Skeletal muscle cell (primary cell): ENCODE measurements around the gene GLRA1.
"Not testable (repeated sequence)": the region's sequence is repeated elsewhere in the genome, so short reads cannot be mapped to it uniquely, and the experiment has no call there.

Experiments used
- DNase-seq: peaks from one replicate; pipeline ENCODE4 v3.0.0-alpha.2; 2010; ENCODE audit warnings: low read depth
- H3K4me3 ChIP-seq: 2 replicates; pipeline ENCODE4 v1.5.1; 2011; ENCODE audit warnings: low read depth, mild to moderate bottlenecking, control low read depth, low read length, moderate library complexity

Gene GLRA1

GRCh38 chr5:151832843-151833242 is 91.8 kb downstream of the GLRA1 start:
- not testable (repeated sequence) for DNase-seq, H3K4me3 ChIP-seq

DNA sequence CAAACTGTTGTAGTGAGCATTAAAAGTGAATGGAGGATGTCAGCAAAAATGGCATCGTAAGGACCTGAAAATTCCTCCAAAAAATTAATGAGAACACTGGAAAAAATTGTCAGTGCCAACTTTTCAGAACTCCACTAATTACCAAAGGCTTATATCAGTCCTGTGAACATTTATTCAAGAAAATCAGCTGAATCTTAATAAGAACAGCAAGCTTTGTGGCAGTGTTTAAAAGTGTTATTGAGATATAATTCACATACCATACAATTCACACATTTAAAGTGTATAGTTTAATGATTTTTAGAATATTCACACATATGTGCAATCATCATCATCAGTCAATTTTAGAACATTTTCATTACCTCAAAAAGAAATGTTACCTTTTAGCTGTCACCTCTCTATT is 95.3 kb downstream of the GLRA1 start:
- no peak for DNase-seq
- H3K4me3 ChIP-seq, result no peak overlapping the region

DNA sequence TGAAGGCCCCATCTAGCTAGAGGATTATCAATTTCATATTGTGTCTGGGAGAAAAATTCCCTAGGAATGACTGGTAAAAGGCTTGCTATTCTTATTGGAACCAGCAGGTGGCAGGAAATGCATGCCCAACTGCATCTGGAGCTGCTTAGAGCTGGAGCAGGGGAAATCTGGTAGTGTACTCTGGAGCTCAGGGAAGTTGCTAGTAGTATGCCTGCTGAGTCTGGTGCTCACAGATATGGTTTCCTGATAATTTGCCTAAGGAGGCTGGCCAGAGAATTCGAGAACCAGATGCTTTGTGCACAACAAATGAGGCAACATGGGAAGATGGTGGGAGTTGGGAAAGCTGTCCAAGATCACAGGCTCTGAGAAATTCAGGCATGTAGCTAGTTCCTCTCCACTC is 99.2 kb downstream of the GLRA1 start:
- no peak overlapping the region for H3K4me3 ChIP-seq
- no peak for DNase-seq

GRCh38 chr5:151822141-151822540 is 102.5 kb downstream of the GLRA1 start:
- DNase-seq, result no peak
- H3K4me3 ChIP-seq, result no peak overlapping the region

DNA sequence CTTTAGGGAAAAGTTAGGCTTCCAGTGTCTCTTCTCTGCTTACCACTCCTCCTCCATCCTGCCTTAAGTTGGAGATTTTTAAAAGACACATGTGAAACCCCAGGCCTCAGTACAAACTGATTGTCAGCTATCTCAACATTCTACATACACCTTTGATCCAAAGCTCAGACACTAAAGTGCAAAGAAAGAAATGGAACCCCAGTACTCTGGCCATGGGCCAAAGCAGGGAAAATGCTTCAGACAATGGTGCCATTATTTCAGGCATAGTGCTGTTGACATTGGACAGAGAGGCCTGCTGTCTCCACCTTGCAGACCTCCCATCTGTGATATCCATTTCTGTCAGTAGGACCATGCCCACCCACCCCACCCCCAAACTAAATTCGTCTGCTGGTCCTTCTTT is 103.7 kb downstream of the GLRA1 start:
- H3K4me3 ChIP-seq, result no peak overlapping the region
- DNase-seq, result no peak

DNA sequence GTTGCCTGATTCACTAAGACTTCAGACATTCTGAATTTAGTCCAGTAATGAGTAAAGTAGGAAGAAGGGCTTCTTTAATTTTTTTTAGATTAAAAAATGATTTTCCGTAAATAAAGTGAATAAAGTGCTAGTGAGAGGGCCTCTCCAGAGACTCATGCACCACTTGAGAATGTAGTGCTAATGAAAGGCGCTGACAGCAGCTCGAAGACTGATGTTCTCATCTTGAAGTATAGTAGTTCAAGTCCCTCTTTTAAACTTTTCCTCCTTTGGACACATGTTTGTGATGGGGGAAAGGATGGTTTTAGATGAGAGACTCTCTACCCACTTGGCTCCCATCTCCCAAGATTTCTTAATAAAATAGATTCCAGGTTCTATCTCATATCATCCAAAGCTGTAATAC is 104.4 kb downstream of the GLRA1 start:
- no peak for DNase-seq
- H3K4me3 ChIP-seq, result no peak overlapping the region

GRCh38 chr5:151819830-151820229 is 104.8 kb downstream of the GLRA1 start:
- DNase-seq, result no peak
- H3K4me3 ChIP-seq, result no peak overlapping the region

DNA sequence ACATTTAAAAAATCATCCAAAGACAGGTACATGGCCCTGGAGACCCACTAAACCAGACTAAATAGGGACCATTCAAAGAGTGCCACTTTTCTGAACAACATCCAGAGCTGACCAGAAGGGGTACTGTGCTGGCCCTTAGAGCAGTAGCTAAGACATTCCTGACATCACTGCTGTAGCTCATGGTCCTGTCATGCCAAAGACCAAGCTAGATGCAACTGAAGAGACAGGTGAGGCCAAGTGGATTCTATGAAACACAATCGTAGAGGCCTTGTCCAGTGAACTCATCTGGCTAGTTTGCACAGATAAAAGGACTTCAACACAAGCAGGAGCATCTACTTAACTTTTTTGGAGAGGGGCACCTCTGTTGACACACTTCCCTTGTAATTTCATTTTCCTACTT is 109.6 kb downstream of the GLRA1 start:
- no peak for DNase-seq
- H3K4me3 ChIP-seq, result no peak overlapping the region

DNA sequence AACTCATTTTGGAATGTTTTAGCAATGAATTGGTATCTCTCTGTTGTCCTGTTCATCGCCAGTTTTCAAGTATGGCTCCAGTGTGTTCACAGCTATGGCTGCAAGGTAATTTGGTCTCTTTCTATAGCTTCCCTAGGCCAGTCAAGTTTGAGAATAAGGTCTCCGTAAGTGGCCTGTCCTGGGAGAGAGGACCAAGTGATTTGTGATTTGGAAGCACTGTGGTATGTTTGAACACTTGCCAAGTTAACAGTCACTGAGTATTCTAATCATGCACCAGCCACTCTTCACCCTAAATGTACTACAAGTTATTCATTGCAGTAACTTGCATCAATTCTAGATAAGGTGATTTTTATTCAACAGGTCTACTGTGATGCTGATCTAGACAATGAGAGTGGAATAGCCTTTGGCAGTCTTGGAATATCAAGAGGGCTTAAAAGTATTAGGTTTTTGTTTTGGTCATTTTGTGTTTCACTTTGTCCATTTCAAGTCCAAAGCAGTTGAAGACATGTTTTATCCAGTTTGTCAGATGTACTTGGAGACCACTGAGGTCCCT is 111.8 kb downstream of the GLRA1 start:
- no peak overlapping the region for H3K4me3 ChIP-seq
- DNase-seq, result no peak

GRCh38 chr5:151811593-151812321 is 112.9 kb downstream of the GLRA1 start:
- DNase-seq, result no peak
- no peak overlapping the region for H3K4me3 ChIP-seq

DNA sequence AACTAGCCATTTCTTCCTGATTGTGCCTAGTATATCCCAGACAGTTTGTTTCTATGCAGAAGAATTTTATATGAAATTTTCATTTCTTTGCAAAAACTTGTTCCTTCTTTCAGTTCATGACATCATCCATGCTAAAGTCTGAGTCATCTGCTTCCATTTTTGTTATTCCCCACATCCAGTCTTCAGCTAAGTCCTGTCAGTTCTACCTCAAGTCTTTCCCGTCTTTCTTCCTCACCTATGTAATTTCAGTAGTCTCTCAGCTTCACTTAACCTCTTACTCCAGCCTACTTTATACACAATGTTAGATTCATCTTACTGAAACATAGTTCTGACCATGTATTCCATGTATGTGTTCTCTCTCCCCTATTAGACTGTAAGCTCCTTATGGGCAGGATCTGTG is 113.8 kb downstream of the GLRA1 start:
- no peak overlapping the region for H3K4me3 ChIP-seq
- no peak for DNase-seq

GRCh38 chr5:151810449-151810848 is 114.2 kb downstream of the GLRA1 start:
- no peak for DNase-seq
- no peak overlapping the region for H3K4me3 ChIP-seq

DNA sequence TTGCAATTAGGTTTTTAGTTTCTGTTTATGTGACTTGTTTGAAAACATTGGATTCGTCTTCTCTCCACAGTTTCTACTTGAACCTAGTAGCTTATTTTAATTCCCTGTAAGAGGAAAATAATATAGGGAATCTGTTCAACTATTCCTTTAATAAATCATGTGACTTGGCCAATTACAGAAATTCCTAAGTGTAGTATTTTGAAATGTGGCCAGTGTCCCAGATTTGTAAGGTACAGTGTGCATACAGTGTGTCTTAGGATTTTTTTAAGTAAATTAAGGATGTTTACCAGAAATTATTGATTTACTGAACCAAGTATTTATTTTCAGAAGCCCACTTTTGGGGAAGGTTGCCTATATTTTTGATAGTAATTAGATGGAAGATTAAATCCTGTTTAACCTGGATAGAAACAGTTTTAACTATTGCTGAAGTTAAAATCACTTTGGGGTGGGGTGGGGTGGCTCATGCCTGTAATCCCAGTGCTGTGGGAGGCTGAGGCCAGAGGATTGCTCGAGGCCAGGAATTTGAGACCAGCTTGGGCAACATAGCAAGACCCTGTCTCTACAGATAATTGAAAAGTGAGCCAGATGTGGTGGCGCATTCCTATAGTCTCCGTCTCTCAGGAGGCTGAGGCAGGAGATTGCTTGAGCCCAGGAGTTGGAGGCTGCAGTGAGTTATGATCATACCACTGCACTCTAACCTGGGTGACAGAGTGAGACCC is 116.0 kb downstream of the GLRA1 start:
- no peak for DNase-seq
- H3K4me3 ChIP-seq, result no peak overlapping the region

GRCh38 chr5:151805414-151806223 is 119.0 kb downstream of the GLRA1 start:
- peak; percentile 42 for DNase-seq
- H3K4me3 ChIP-seq, result no peak overlapping the region

DNA sequence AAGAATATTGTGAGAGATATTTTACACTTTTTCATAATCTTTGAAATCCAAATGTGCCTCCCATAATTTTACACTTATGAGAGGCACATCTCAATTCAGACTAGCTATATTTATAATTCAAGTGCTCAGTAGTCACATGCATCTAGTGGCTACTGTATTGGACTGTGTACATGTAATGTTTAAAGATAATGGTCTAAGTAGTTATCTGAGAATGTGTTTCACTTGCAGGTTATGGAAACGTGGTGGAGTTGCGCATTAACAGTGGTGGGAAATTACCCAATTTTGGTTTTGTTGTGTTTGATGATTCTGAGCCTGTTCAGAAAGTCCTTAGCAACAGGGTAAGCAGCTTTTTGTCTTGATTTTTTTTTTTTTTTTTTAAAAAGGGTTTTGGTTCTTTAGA is 124.1 kb downstream of the GLRA1 start:
- no peak overlapping the region for H3K4me3 ChIP-seq
- DNase-seq, result no peak

DNA sequence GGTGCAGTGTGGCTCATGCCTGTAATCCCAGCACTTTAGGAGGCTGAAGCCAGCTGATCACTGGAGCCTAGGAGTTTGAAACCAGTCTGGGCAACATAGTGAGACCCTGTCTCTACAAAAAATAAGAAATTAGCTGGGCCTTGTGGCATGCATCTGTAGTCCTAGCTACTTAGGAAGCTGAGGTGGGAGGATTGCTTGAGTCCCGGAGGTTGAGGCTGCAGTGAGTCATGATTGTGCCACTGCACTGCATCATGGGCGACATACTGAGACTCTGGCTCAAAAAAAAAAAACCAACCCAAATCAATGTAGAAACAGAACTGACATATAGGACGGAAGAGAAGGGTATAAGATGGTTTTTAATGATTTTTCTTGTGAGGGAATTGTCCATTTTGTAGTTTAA is 125.2 kb downstream of the GLRA1 start:
- DNase-seq, result no peak
- no peak overlapping the region for H3K4me3 ChIP-seq

DNA sequence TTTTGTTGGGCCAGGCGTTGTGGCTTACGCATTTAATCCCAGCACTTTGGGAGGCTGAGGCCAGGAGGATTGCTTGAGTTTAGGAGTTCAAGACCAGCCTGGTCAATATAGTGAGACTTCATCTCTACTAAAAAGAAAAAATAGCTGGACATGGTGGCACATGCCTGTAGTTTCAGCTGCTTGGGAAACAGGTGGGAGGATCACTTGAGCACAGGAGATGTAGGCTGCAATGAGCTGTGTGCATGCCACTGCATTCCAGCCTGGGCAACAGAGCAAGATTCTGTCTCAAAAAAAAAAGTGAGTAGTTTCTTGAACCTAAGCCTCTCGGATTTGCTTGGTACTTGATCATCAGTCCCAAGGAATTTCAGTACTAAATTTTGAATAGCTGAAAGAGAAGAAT is 126.0 kb downstream of the GLRA1 start:
- no peak overlapping the region for H3K4me3 ChIP-seq
- no peak for DNase-seq

GRCh38 chr5:151795426-151795825 is 129.2 kb downstream of the GLRA1 start:
- H3K4me3 ChIP-seq, result no peak overlapping the region
- no peak for DNase-seq

- DNase-seq, result no peak
- no peak overlapping the region for H3K4me3 ChIP-seq
Measured at GRCh38 chr5:151793358-151793757, 131.3 kb downstream of the GLRA1 start.

DNA sequence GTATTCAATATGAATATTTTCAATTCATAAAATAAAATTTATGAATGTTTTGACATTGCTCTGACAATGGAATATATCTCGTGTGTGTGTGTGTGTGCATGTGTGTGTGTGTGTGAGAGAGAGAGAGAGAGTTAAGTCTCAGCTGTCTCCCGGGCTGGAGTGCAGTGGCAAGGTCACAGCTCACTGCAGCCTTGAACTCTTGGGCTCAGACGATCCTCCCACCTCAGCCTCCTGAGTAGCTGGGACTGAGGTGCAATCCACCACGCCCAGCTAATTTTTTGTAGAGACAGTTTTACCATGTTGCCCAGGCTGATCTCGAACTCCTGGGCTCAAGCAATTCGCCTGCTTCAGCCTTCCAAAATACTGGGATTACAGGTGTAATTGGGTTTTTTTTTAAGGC is 136.8 kb downstream of the GLRA1 start:
- no peak for DNase-seq
- no peak overlapping the region for H3K4me3 ChIP-seq
